Mammary epithelial cell (primary cell): ENCODE data around the gene PLPPR3.

Experiments
- EZH2 ChIP-seq: IDR thresholded peaks from 2 replicates; pipeline ENCODE4 v1.6.1; 2012; ENCODE audit warnings: low read length, inconsistent platforms, borderline replicate concordance
- TF ChIP-seq, protein P1 (sequence below), 2 donors: IDR thresholded peaks in 1 of 2; conservative IDR thresholded peaks in 1 of 2; 2 replicates each; pipeline ENCODE4 v1.5.1; 2011 to 2012; ENCODE audit warnings: inconsistent platforms in 2 of 2, low read length in 2 of 2, mild to moderate bottlenecking in 2 of 2, control low read depth in 1 of 2, low read depth in 1 of 2; ENCODE audit not compliant: insufficient read depth in 1 of 2; ENCODE audit errors: extremely low read depth in 1 of 2

DNA sequence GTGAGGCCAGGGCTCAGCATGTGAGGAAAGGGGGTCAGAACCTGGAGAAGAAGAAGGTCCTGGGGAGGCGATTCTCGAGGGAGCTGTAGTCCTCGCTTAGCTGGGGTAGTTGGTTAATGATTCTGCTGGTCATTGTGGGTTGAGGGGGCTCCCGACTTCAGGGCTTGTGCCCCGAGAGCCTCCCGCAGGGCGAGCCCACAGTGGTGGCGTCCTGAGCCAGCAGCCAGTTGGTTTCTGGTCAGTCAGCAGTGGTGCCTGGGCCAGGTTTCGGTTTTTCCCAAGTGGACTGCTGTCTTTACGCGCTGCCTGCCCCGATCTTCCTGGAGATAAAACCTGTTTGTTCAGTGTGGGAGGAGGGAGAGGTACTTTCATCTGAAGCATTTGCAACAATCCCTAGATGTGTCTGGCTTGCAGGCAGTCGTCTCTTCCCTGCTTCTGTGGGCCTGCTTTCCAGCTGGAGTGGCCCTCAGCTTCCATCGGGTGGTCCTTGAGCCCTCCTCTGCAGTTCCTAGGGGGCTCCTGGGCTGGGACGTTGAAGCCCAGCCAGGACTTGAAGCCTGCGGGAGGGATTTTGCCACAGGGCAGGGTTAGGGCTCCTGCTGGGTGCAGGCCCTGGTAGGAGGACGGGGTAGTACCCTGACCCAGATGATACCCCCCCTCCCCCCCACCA is 21.3 kb downstream of the PLPPR3 start:
- TF ChIP-seq, protein P1, sequence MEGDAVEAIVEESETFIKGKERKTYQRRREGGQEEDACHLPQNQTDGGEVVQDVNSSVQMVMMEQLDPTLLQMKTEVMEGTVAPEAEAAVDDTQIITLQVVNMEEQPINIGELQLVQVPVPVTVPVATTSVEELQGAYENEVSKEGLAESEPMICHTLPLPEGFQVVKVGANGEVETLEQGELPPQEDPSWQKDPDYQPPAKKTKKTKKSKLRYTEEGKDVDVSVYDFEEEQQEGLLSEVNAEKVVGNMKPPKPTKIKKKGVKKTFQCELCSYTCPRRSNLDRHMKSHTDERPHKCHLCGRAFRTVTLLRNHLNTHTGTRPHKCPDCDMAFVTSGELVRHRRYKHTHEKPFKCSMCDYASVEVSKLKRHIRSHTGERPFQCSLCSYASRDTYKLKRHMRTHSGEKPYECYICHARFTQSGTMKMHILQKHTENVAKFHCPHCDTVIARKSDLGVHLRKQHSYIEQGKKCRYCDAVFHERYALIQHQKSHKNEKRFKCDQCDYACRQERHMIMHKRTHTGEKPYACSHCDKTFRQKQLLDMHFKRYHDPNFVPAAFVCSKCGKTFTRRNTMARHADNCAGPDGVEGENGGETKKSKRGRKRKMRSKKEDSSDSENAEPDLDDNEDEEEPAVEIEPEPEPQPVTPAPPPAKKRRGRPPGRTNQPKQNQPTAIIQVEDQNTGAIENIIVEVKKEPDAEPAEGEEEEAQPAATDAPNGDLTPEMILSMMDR (conservative IDR thresholded peaks at IDR 0.05 in 1 of 2, IDR thresholded peaks at IDR 0.05 in 1 of 2; ENCODE audit: extremely low read depth in 1 of 2, insufficient read depth in 1 of 2, low read depth in 1 of 2, low read length in 2 of 2), result no peak
- no peak for TF ChIP-seq EZH2
